LNCaP clone FGC (cell line): ENCODE results near the gene PTBP1.

Experiments used
- DNase-seq: peaks from one replicate; pipeline ENCODE4 v3.0.0-alpha.2; 2011; ENCODE audit warnings: low read depth
- H3K4me3 ChIP-seq: 2 replicates; pipeline ENCODE4 v1.5.1; 2011; ENCODE audit warnings: mild to moderate bottlenecking, low read depth, low read length, control low read depth
- TF ChIP-seq, protein P1 (sequence below): IDR thresholded peaks from 2 replicates; pipeline ENCODE4 v1.5.1; 2012; ENCODE audit warnings: mild to moderate bottlenecking; ENCODE audit not compliant: control insufficient read depth, insufficient read depth; ENCODE audit errors: extremely low read depth

Gene PTBP1

GRCh38 chr19:825897-826644 lies 28.8 kb downstream of the PTBP1 start:
- TF ChIP-seq, protein P1, sequence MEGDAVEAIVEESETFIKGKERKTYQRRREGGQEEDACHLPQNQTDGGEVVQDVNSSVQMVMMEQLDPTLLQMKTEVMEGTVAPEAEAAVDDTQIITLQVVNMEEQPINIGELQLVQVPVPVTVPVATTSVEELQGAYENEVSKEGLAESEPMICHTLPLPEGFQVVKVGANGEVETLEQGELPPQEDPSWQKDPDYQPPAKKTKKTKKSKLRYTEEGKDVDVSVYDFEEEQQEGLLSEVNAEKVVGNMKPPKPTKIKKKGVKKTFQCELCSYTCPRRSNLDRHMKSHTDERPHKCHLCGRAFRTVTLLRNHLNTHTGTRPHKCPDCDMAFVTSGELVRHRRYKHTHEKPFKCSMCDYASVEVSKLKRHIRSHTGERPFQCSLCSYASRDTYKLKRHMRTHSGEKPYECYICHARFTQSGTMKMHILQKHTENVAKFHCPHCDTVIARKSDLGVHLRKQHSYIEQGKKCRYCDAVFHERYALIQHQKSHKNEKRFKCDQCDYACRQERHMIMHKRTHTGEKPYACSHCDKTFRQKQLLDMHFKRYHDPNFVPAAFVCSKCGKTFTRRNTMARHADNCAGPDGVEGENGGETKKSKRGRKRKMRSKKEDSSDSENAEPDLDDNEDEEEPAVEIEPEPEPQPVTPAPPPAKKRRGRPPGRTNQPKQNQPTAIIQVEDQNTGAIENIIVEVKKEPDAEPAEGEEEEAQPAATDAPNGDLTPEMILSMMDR, result no peak
- no peak for DNase-seq
- H3K4me3 ChIP-seq, result no peak overlapping the region

- DNase-seq, result no peak
- TF ChIP-seq, protein P1, result no peak
- H3K4me3 ChIP-seq, result no peak overlapping the region
Measured at GRCh38 chr19:827314-827709, 30.1 kb downstream of the PTBP1 start.

- no peak for DNase-seq
Measured at GRCh38 chr19:827710-828321, 30.6 kb downstream of the PTBP1 start, which contains the start of gene AZU1. TSS of gene AZU1 (plus strand) at chr19:827837. CDS start at chr19:827847, 10 bp downstream.

DNA sequence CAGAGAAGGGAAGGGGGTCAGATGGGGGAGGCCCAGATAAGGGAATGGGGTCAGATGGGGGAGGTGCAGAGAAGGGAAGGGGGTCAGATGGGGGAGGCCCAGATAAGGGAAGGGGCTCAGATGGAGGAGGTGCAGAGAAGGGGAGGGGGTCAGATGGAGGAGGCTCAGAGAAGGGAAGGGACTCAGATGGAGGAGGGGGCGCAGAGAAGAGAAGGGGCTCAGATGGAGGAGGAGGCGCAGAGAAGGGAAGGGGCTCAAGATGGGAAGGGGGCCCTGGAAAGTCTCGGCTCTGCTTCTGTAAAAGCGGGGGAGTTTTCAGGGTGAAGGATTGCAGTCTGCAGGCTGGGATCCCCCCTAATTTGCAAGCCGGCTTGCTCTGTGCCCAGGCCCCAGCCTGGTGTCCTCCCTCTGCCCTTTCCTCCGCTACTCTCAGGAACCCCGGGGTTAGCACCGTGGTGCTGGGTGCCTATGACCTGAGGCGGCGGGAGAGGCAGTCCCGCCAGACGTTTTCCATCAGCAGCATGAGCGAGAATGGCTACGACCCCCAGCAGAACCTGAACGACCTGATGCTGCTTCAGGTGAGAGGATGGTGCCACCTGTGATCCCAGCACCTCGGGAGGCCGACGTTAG lies 32.0 kb downstream of the PTBP1 start:
- TF ChIP-seq, protein P1, result no peak
- no peak for DNase-seq
- H3K4me3 ChIP-seq, result no peak overlapping the region

More at GRCh38 chr19:827710-828321, 30.6 kb downstream of the PTBP1 start, which contains the start of gene AZU1:
- TF ChIP-seq, protein P1, result no peak
- no peak within 1 kb of the TSS for H3K4me3 ChIP-seq

DNA sequence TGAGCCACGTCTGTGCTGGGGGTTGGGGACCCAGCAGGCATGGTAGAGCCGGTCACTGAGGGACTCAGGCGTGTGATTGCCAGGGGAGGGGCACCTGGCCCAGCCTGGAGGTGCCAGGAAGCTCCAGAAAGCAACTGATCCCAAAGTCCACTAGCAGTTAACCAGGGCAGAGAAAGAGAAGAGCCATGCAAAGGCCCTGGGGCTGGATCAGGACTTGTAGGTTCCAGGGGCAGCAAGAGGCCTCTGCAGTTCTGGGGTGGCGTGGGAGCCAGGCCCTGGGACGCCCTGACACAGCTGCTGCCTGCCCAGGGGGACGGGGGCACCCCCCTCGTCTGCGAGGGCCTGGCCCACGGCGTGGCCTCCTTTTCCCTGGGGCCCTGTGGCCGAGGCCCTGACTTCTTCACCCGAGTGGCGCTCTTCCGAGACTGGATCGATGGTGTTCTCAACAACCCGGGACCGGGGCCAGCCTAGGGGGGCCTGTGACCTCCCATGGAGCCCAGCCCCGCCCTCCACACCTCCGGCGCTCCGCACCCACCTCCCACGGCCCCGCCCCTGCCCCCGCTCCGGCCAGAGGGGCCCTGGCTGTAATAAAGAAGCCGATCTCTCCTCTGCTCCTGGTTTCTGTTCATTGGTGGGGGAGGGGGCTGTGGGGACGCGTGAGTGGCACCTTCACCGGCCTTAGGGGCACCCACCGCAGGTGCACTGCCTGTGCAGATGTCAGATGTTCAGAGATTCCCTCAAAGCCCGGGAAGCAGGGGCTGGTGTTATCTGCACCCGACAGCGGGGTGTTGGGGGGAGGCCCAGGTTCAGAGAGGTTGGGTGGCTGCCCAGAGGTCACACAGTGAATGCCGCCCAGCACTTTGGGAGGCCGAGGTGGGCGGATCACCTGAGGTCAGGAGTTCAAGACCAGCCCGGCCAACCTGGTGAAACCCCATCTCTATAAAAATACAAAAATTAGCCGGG lies 34.4 kb downstream of the PTBP1 start:
- no peak for DNase-seq
- H3K4me3 ChIP-seq, result no peak overlapping the region
- TF ChIP-seq, protein P1, result no peak

DNA sequence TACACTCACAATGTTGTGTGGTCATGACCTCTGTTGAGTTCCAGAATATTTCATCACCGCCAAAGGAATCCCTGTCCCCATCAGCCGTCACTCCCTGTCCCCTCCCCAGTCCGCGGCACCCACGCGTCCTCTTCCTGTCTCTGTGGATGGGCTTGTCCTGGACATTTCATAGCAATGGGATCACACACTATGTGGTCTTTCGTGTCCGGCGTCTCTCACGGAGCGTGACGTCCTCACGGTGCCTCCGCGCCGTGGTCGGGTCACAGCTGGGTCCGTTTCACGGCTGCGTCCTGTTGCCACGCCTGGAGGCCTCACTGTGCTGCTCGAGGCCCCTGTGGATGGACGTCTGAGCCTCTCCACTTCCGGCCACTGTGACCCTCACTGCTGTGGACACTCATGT lies 37.0 kb downstream of the PTBP1 start:
- DNase-seq, result no peak
- TF ChIP-seq, protein P1, result no peak
- H3K4me3 ChIP-seq, result no peak overlapping the region
